Adrenal gland (tissue), 5 donors: ENCODE results near the gene MAPKAP1.

Experiments
- CTCF ChIP-seq, 6 experiments: fragments of 450-650 bp in 4 of 6; fragments of 200-600 bp in 2 of 6; sonication (generic) in 1 of 6; IDR thresholded peaks; 1 replicate in 5 of 6; 2 replicates in 1 of 6; pipeline versions ENCODE4 v1.5.1 to v1.8.0; 2016 to 2021; ENCODE audit warnings: antibody characterized with exemption in 6 of 6, mild to moderate bottlenecking in 2 of 6, moderate library complexity in 1 of 6
- POLR2A ChIP-seq, 2 donors: fragments of 450-650 bp; IDR thresholded peaks; one replicate each; pipeline ENCODE4 v1.6.1; 2017; ENCODE audit warnings: antibody characterized with exemption in 2 of 2, mild to moderate bottlenecking in 2 of 2, moderate library complexity in 1 of 2
- donor health status: DM: no; HTN: no; CAD: no.

DNA sequence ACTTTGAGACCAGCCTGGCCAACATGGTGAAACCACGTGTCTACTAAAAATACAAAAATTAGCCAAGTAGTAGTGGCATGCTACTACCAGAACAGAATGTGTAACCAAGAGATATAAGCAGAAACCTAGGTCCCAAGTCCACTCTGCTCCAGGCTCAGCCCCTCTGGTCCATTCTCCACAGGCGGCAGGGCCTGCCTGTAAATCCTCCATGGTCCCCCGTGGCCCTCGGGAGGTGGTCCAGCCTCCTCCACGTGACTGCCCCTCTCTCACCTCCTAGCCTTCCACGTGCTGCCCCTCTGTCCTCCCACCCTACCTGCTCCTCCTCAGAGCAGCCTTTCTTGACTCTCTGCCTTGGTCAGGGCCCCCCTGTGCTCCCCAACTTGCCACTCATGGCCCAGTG, 318.0 kb downstream of the MAPKAP1 start:
- no peak for TF ChIP-seq POLR2A (IDR thresholded peaks at IDR 0.05)
- no peak for TF ChIP-seq CTCF (IDR thresholded peaks at IDR 0.05)
